ENCODE data around the gene PRDM11.
A peak's percentile ranks its signal among the peaks of the same experiment; 100 is the strongest.

The PRDM11 gene

DNA sequence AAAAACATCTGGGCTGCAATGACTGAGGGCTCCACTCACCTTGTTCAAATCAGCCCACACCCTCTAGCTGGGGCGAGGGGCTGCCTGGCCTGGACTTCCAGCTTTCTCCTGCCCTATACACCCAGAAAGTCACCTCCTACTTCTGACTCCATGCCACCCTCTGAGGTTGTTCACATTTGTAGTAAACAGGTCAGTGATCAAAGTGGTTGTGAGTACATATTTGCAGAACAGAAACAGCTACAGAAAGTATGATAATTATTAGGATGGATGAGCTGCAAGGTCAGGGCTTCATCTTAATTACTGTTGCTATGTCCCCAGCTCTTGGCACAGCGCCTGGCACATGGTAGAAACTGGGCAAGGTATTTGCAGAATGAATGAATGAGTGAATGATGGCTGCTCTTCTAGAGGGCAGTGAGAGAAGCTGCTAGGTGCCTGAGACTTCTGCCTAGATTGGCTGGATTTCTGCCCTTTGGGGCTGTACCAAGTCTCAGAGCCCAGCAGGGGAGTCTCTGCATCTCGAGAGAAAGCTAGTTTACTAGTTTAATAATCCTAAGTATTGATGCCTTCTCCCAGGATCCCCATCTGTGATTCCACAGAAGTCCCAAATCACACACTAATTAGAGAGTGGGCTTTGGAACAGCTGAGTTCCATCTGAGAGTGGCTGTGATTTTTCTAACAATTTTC, 103.7 kb downstream of the PRDM11 start:
- no peak for DNase-seq (ENCODE audit: low read depth)
- TF ChIP-seq, protein P1, sequence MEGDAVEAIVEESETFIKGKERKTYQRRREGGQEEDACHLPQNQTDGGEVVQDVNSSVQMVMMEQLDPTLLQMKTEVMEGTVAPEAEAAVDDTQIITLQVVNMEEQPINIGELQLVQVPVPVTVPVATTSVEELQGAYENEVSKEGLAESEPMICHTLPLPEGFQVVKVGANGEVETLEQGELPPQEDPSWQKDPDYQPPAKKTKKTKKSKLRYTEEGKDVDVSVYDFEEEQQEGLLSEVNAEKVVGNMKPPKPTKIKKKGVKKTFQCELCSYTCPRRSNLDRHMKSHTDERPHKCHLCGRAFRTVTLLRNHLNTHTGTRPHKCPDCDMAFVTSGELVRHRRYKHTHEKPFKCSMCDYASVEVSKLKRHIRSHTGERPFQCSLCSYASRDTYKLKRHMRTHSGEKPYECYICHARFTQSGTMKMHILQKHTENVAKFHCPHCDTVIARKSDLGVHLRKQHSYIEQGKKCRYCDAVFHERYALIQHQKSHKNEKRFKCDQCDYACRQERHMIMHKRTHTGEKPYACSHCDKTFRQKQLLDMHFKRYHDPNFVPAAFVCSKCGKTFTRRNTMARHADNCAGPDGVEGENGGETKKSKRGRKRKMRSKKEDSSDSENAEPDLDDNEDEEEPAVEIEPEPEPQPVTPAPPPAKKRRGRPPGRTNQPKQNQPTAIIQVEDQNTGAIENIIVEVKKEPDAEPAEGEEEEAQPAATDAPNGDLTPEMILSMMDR (conservative IDR thresholded peaks at IDR 0.05; ENCODE audit: low read length) = no peak
- no peak overlapping the region for H3K4me3 ChIP-seq (ENCODE audit: low read length)

DNA sequence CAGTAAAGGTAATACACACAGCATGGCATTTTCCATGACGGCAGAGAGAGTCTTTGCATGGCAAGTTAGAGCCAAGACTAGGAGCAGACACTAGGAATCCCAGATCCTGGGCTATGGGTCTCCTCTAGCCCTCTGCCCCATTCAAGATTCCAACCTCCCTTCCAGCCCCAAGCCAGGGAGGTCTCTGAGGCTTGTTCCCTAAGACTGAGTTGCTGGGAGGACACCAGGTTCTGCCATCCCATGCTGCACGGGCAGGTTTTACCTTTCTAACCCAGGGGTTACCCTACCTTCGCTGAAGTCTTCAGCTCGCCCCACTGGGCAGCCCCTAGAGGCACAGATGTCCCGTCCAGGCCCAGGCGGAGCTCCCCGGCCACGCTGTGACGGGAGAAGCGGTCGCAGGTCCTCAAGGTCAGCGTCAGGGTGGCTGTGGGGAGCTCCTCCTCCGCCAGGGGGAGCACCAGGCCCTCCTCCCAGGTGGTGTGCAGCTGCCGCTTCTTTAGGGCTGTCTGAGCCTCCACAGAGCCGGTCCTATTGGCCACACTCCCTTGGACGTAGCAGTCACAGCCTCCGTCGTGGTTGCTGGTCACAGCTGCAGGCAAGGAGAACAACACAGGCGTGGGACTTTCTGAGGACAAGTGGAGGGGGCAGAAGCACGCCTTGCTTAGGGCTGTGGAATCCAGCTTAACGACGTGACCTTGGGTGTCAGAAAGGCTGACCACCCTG, 105.9 kb downstream of the PRDM11 start:
- no peak overlapping the region for H3K4me3 ChIP-seq (ENCODE audit: low read length)
- TF ChIP-seq, protein P1 (conservative IDR thresholded peaks at IDR 0.05; ENCODE audit: low read length) = peak; percentile 63
- DNase-seq (ENCODE audit: low read depth) = peak; percentile 49

DNA sequence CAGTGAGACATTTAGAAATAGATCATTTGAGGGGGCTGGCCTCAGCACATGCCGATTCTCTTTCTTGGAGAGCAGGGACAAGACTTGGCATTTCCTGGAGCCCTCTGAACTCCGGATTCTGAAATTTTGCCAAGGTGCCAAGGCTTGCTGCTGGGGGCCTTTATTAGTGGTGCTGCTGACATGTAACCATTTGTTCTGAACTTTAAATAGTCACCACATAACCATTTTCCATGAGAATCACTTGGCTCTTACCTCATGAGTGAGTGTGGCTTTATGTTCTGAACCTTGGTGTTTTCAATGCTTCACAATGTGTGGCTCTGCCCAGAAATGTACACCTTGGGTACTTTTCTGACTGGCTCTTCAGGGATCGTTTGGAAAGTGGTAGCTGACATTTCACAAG, 106.4 kb downstream of the PRDM11 start:
- TF ChIP-seq, protein P1 (conservative IDR thresholded peaks at IDR 0.05; ENCODE audit: low read length) = no peak
- no peak for DNase-seq (ENCODE audit: low read depth)
- H3K4me3 ChIP-seq (ENCODE audit: low read length) = no peak overlapping the region

DNA sequence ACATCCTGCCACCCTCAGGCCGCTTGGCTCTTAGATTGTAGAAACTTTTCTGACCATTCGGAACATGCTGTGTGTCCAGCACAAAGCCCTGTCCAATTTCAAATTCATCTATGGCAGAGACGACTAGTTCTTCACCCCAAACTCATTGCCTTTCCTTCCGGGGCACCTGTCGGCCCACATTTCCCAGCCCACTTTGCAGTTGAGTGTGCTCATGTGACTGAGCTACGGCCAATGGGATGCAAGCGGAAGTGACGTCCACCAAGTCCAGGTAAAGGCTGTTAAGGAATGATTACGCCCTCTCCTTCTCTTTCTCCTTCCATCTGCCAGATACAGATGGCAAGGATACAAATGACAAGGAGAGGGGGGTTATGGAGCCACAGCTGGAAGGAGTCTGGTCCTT, 107.2 kb downstream of the PRDM11 start:
- no peak for DNase-seq (ENCODE audit: low read depth)
- H3K4me3 ChIP-seq (ENCODE audit: low read length) = no peak overlapping the region
- TF ChIP-seq, protein P1 (conservative IDR thresholded peaks at IDR 0.05; ENCODE audit: low read length) = no peak

DNA sequence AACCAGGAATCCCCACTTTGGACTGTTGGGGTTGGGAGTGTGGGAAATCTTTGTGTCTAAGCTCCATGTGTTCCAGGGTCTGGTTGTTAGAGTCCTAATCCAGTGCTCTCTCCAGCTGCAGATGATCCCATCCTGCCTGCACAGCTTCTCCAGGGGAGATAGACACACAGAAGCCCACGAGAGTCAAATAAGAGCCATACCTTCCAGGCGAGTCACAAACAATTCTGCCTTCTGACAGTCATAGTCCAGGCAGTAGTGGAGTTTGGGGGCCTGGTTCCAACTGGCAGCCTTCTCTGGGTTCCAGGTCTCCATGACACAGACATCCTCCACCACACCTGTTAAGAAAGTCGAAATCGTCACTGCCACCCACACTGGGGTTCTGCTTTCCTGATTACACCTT, 107.6 kb downstream of the PRDM11 start:
- H3K4me3 ChIP-seq (ENCODE audit: low read length) = no peak overlapping the region
- TF ChIP-seq, protein P1 (conservative IDR thresholded peaks at IDR 0.05; ENCODE audit: low read length) = no peak
- no peak for DNase-seq (ENCODE audit: low read depth)

DNA sequence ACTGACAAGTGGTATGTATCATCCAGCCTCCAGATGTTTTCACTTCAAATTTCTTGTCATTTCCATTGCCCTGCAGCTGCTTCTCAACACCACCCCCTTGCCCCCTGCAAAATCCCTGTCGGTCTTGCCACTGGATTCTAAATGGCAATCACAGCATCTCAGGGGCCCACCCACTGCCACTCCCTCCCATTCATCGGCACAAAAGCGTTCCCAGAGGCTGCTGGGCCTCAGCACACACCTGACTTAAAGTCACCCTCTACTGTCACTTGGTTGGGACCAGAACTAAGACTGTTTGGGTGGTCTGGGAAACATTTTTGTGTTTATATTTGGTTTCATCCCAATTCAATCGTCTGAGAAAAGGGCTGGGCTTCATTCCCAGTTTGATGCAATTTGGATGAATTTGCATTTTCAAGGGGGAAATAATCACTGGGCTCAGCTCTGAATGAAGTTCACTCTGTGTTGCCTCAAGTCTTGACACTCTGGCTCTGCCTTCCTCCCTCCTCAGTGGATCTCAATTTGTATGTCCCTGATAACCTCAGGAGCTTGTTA, 112.6 kb downstream of the PRDM11 start:
- DNase-seq (ENCODE audit: low read depth) = no peak
- TF ChIP-seq, protein P1 (conservative IDR thresholded peaks at IDR 0.05; ENCODE audit: low read length) = no peak

DNA sequence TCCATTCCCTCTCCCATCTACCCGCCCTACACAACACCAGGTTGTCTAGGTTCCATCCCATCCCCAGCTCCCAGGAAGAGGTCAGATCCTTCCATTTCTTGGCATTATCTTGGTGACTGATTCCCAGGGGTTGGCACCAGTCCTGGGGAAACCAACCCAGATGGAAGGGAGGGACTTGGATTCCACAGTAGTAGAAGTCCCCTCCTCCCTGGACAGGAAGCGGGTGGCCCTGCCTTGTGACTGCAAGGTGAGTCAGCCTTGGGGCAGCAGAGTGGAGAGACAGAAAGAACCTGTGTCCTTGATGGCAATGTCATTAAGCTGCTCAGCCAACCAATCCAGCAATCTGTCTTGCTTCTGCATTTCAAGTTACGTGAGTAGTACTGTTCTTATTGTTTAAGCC, 113.2 kb downstream of the PRDM11 start:
- no peak overlapping the region for H3K4me3 ChIP-seq (ENCODE audit: low read length)
- TF ChIP-seq, protein P1 (conservative IDR thresholded peaks at IDR 0.05; ENCODE audit: low read length) = no peak
- peak; percentile 43 for DNase-seq (ENCODE audit: low read depth)

More for the DNA sequence above, 112.6 kb downstream of the PRDM11 start:
- H3K4me3 ChIP-seq (ENCODE audit: low read length) = no peak overlapping the region
